WTC11 (cell line): ENCODE measurements around the gene ELN.

Source experiments
- CREM ChIP-seq: sonication (generic); formaldehyde crosslinking; IDR thresholded peaks from 2 replicates; pipeline ENCODE4 v1.8.1; 2022; ENCODE audit warnings: mild to moderate bottlenecking, missing genetic modification reagents, moderate library complexity
- CTCF ChIP-seq: fragments of 200-600 bp; IDR thresholded peaks from 2 replicates; pipeline ENCODE4 v1.8.0; 2022; ENCODE audit warnings: antibody characterized with exemption
- ESRRA ChIP-seq: sonication (generic); formaldehyde crosslinking; IDR thresholded peaks from 2 replicates; pipeline ENCODE4 v1.8.1; 2022; ENCODE audit warnings: mild to moderate bottlenecking, missing genetic modification reagents, borderline replicate concordance
- GABPB1 ChIP-seq: sonication (generic); formaldehyde crosslinking; IDR thresholded peaks from 2 replicates; pipeline ENCODE4 v1.8.1; 2023; ENCODE audit warnings: mild to moderate bottlenecking, missing genetic modification reagents
- NFE2L1 ChIP-seq: sonication (generic); formaldehyde crosslinking; IDR thresholded peaks from 2 replicates; pipeline ENCODE4 v1.8.1; 2023; ENCODE audit warnings: missing genetic modification reagents
- PRDM15 ChIP-seq: sonication (generic); formaldehyde crosslinking; IDR thresholded peaks from 2 replicates; pipeline ENCODE4 v1.8.0; 2022; ENCODE audit warnings: missing genetic modification reagents
- RELA ChIP-seq: sonication (generic); formaldehyde crosslinking; IDR thresholded peaks from 2 replicates; pipeline ENCODE4 v1.8.1; 2022; ENCODE audit warnings: missing genetic modification reagents, mild to moderate bottlenecking, borderline replicate concordance
- TEAD4 ChIP-seq: sonication (generic); formaldehyde crosslinking; IDR thresholded peaks from 2 replicates; pipeline ENCODE4 v1.8.0; 2022; ENCODE audit warnings: mild to moderate bottlenecking, missing genetic modification reagents
- USF2 ChIP-seq: sonication (generic); formaldehyde crosslinking; IDR thresholded peaks from 2 replicates; pipeline ENCODE4 v1.8.1; 2023; ENCODE audit warnings: mild to moderate bottlenecking, missing genetic modification reagents, moderate library complexity
- ZNF317 ChIP-seq: sonication (generic); formaldehyde crosslinking; IDR thresholded peaks from 2 replicates; pipeline ENCODE4 v1.8.1; 2023; ENCODE audit warnings: low read depth, mild to moderate bottlenecking, moderate library complexity, missing genetic modification reagents, borderline replicate concordance
- TF ChIP-seq, protein P1 (sequence below): sonication (generic); formaldehyde crosslinking; IDR thresholded peaks from 2 replicates; pipeline ENCODE4 v1.8.1; 2022; ENCODE audit warnings: mild to moderate bottlenecking, missing genetic modification reagents, moderate library complexity, borderline replicate concordance
- TF ChIP-seq, protein P2 (sequence below): sonication (generic); formaldehyde crosslinking; IDR thresholded peaks from 2 replicates; pipeline ENCODE4 v1.8.1; 2023; ENCODE audit warnings: mild to moderate bottlenecking, missing genetic modification reagents

GRCh38 chr7:74059037-74059436, 31.1 kb downstream of the ELN start:
- TF ChIP-seq, protein P1, sequence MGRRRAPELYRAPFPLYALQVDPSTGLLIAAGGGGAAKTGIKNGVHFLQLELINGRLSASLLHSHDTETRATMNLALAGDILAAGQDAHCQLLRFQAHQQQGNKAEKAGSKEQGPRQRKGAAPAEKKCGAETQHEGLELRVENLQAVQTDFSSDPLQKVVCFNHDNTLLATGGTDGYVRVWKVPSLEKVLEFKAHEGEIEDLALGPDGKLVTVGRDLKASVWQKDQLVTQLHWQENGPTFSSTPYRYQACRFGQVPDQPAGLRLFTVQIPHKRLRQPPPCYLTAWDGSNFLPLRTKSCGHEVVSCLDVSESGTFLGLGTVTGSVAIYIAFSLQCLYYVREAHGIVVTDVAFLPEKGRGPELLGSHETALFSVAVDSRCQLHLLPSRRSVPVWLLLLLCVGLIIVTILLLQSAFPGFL (CRISPR knock-in tag) = no peak
- TF ChIP-seq ESRRA (CRISPR knock-in tag) (no peak), NFE2L1 (CRISPR knock-in tag) (no peak), ZNF317 (no peak), CTCF (no peak), RELA (CRISPR knock-in tag) (no peak), GABPB1 (CRISPR knock-in tag) (no peak), TEAD4 (CRISPR knock-in tag) (no peak), USF2 (CRISPR knock-in tag) (no peak), PRDM15 (CRISPR knock-in tag) (no peak), CREM (no peak)
- TF ChIP-seq, protein P2, sequence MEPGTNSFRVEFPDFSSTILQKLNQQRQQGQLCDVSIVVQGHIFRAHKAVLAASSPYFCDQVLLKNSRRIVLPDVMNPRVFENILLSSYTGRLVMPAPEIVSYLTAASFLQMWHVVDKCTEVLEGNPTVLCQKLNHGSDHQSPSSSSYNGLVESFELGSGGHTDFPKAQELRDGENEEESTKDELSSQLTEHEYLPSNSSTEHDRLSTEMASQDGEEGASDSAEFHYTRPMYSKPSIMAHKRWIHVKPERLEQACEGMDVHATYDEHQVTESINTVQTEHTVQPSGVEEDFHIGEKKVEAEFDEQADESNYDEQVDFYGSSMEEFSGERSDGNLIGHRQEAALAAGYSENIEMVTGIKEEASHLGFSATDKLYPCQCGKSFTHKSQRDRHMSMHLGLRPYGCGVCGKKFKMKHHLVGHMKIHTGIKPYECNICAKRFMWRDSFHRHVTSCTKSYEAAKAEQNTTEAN (CRISPR knock-in tag) = no peak
